ENCODE measurements around the gene CTSO.

DNA sequence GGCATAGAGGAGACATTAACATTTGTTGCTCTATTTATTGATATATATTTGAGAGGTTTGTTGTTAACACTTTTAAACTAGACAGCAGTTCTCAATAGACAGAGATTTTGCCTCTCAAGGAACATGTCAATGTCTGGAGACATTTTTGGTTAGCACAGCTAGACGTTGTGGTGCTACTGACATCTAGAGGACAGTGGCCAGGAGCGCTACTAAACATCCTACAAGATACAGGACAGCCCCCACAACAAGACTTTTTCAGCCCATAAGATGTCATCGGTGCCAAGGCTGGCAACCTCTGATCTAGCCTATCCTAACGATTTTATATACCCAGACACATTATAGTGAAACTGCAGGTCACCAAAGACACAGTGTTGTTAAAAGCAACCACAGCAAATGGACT, 18.4 kb upstream of the CTSO start:
- TF ChIP-seq, protein P1, sequence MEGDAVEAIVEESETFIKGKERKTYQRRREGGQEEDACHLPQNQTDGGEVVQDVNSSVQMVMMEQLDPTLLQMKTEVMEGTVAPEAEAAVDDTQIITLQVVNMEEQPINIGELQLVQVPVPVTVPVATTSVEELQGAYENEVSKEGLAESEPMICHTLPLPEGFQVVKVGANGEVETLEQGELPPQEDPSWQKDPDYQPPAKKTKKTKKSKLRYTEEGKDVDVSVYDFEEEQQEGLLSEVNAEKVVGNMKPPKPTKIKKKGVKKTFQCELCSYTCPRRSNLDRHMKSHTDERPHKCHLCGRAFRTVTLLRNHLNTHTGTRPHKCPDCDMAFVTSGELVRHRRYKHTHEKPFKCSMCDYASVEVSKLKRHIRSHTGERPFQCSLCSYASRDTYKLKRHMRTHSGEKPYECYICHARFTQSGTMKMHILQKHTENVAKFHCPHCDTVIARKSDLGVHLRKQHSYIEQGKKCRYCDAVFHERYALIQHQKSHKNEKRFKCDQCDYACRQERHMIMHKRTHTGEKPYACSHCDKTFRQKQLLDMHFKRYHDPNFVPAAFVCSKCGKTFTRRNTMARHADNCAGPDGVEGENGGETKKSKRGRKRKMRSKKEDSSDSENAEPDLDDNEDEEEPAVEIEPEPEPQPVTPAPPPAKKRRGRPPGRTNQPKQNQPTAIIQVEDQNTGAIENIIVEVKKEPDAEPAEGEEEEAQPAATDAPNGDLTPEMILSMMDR (IDR thresholded peaks at IDR 0.05; ENCODE audit: low read depth, low read length, poor library complexity, severe bottlenecking), result no peak
- TF ChIP-seq EZH2phosphoT487 (IDR thresholded peaks at IDR 0.05; ENCODE audit: borderline replicate concordance, low read length), result no peak

All from DOHH2 (cell line).